ENCODE data around the gene PPP1R11.
A peak's percentile ranks its signal among the peaks of the same experiment; 100 is the strongest.

Gene PPP1R11

DNA sequence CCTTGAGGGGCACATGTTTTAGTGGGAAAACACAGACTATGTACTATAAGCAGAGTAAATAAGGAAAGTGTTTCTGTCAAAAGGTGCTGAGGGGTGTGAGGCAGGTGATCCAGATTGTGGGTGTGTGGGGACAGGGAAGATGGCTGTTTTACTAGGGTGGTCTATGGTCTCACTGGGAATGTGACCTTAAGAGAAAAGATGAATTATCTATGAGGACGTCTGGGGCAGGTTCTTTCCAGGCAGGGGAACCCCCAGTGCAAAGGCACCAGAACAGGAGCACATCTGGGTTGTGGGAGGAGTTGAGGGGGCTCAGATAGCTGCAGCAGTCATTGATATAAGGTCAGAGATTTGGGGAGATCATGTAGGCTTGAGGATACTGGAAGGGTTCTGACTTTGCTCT lies 24.1 kb upstream of the PPP1R11 start:
- no peak for DNase-seq (ENCODE audit: low read depth)
- no peak overlapping the region for H3K4me3 ChIP-seq (replicated peaks; ENCODE audit: low read depth, low read length)
- TF ChIP-seq CTCF (IDR thresholded peaks at IDR 0.05; ENCODE audit: low read length, missing control alignments): no peak

GRCh38 chr6:30043744-30044143 lies 23.3 kb upstream of the PPP1R11 start:
- DNase-seq (ENCODE audit: low read depth): no peak
- no peak for TF ChIP-seq CTCF (IDR thresholded peaks at IDR 0.05; ENCODE audit: low read length, missing control alignments)
- H3K4me3 ChIP-seq (replicated peaks; ENCODE audit: low read depth, low read length): no peak overlapping the region

GRCh38 chr6:30044630-30045029 lies 22.4 kb upstream of the PPP1R11 start:
- no peak overlapping the region for H3K4me3 ChIP-seq (replicated peaks; ENCODE audit: low read depth, low read length)
- peak; percentile 48 for DNase-seq (ENCODE audit: low read depth)
- TF ChIP-seq CTCF (IDR thresholded peaks at IDR 0.05; ENCODE audit: low read length, missing control alignments): no peak

DNA sequence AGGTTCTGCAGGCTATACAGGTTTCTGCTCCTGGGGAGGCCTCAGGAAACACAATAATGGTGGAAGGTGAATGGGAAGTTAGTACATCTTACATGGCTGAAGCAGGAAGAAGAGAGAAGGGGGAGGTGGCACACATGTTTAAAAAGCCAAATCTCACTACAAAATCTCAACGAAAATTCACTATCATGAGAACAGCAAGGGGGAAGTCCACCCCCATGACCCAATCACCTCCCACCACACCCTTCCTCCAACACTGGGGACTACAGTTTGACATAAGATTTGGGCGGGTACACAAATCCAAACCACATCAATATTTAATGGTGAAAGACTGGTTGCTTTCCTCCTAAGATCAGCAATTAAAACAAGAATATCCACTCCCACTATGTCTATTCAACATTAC lies 19.8 kb upstream of the PPP1R11 start:
- no peak for TF ChIP-seq CTCF (IDR thresholded peaks at IDR 0.05; ENCODE audit: low read length, missing control alignments)
- H3K4me3 ChIP-seq (replicated peaks; ENCODE audit: low read depth, low read length): no peak overlapping the region
- no peak for DNase-seq (ENCODE audit: low read depth)

DNA sequence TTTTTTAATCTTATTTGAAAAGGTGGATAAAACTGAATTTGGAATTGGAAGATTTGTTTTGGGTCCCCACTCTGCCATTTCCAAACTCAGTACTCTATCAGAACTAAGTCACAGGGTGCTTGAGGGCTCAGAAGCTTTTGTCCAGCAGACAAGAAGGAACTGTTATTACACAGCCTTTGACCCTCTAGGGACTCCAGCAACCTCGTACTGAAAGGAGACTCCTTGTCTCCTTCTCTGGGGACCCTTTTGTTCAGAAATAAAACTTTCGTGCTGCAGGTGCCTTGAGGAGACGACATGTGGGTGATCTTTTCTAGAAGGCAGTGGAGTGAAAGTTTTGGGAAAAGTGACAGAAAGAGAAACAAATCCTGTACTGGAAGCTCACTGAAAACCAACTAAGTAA lies 13.3 kb upstream of the PPP1R11 start:
- DNase-seq (ENCODE audit: low read depth): no peak
- no peak overlapping the region for H3K4me3 ChIP-seq (replicated peaks; ENCODE audit: low read depth, low read length)
- no peak for TF ChIP-seq CTCF (IDR thresholded peaks at IDR 0.05; ENCODE audit: low read length, missing control alignments)

- no peak for TF ChIP-seq CTCF (IDR thresholded peaks at IDR 0.05; ENCODE audit: low read length, missing control alignments)
- no peak overlapping the region for H3K4me3 ChIP-seq (replicated peaks; ENCODE audit: low read depth, low read length)
- no peak for DNase-seq (ENCODE audit: low read depth)
These were observed 11.5 kb upstream of the PPP1R11 start for GRCh38 chr6:30055513-30055912.

DNA sequence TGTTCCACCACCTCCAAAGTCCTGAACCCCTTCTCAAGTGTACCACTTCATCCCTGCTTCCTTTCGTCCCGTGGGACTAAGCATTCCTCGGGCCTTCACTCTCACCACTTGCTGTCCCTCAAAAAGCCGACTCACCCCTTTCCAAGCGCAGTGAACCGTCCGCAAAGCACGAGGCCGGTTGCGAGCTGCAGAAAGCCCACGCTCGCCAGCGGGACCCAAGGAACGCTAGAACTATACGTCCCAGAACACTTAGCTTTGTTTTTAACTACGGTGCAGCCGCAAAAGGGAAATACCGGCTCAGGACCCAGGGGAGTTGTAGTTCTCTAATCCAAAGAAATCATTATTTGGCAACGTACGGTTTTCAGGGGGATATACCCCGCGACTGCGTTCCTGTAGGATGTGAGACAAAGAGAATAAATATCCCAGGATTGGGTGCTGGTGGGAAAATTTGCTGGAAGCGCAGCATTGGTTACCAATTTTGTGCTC lies 6.3 kb upstream of the PPP1R11 start:
- no peak for TF ChIP-seq CTCF (IDR thresholded peaks at IDR 0.05; ENCODE audit: low read length, missing control alignments)
- H3K4me3 ChIP-seq (replicated peaks; ENCODE audit: low read depth, low read length): peak overlapping the region; percentile 97
- peak; percentile 34 for DNase-seq (ENCODE audit: low read depth)
